WTC11 (cell line): ENCODE measurements around the gene RPN2. TPM values are rescaled to one million over a fixed set of nuclear protein-coding genes. Genes with fewer than 3 reads are reported as not detected.

ENCODE experiments used
- ATAC-seq: fragments of 200-7000 bp; cut with Tn5 transposase; 2 replicates; pipeline ENCODE4 v1.10.0; 2021; ENCODE audit warnings: mild to moderate bottlenecking, moderate library complexity
- CTCF ChIA-PET: fragments of 300-600 bp; sonication (Branson Sonifier 250); formaldehyde crosslinking; loops from one replicate; lab custom pipeline; 2021; ENCODE audit warnings: antibody characterized with exemption; lab: Charles Lee
- POLR2A ChIA-PET: fragments of 350-600 bp; sonication (Branson Sonifier 250); formaldehyde crosslinking; loops from one replicate; lab custom pipeline; 2021; ENCODE audit warnings: antibody characterized with exemption; lab: Charles Lee
- DNase-seq: peaks from one replicate; pipeline ENCODE4 v3.0.0; 2021; ENCODE audit warnings: low spot score
- H3K27ac Mint-ChIP-seq: 2 replicates; pipeline ENCODE4 v1.8.0; 2021; ENCODE audit warnings: mixed read lengths
- H3K27me3 Mint-ChIP-seq: 2 replicates; pipeline ENCODE4 v1.8.0; 2021; ENCODE audit warnings: low read depth, mild to moderate bottlenecking, moderate library complexity, mixed read lengths
- H3K36me3 Mint-ChIP-seq: 2 replicates; pipeline ENCODE4 v1.8.0; 2021; ENCODE audit warnings: mixed read lengths
- H3K4me1 Mint-ChIP-seq: 2 replicates; pipeline ENCODE4 v1.8.0; 2022; ENCODE audit warnings: mixed read lengths
- H3K4me3 Mint-ChIP-seq: 2 replicates; pipeline ENCODE4 v1.8.0; 2021; ENCODE audit warnings: mild to moderate bottlenecking, moderate library complexity, mixed read lengths
- H3K9me3 Mint-ChIP-seq: 2 replicates; pipeline ENCODE4 v1.8.0; 2021; ENCODE audit warnings: mixed read lengths
- AR ChIP-seq: fragments of 250-450 bp; sonication (Bioruptor Pico); IDR thresholded peaks from 2 replicates; pipeline ENCODE4 v1.9.0; 2021; ENCODE audit warnings: mild to moderate bottlenecking
- ATF1 ChIP-seq: sonication (generic); formaldehyde crosslinking; IDR thresholded peaks from 2 replicates; pipeline ENCODE4 v1.8.1; 2023; ENCODE audit warnings: mild to moderate bottlenecking, moderate library complexity, missing genetic modification reagents
- ATF3 ChIP-seq: sonication (generic); formaldehyde crosslinking; conservative IDR thresholded peaks from 2 replicates; pipeline ENCODE4 v1.8.1; 2022; ENCODE audit warnings: mild to moderate bottlenecking, missing genetic modification reagents
- CTCF ChIP-seq: fragments of 200-600 bp; IDR thresholded peaks from 2 replicates; pipeline ENCODE4 v1.8.0; 2022; ENCODE audit warnings: antibody characterized with exemption
- E2F4 ChIP-seq: sonication (generic); formaldehyde crosslinking; IDR thresholded peaks from 2 replicates; pipeline ENCODE4 v1.8.1; 2022; ENCODE audit warnings: low read depth, mild to moderate bottlenecking, moderate library complexity, missing genetic modification reagents, borderline replicate concordance
- ETV6 ChIP-seq: sonication (generic); formaldehyde crosslinking; IDR thresholded peaks from 2 replicates; pipeline ENCODE4 v1.8.1; 2022; ENCODE audit warnings: mild to moderate bottlenecking, missing genetic modification reagents
- GABPB1 ChIP-seq: sonication (generic); formaldehyde crosslinking; IDR thresholded peaks from 2 replicates; pipeline ENCODE4 v1.8.1; 2023; ENCODE audit warnings: mild to moderate bottlenecking, missing genetic modification reagents
- IRF2 ChIP-seq: sonication (generic); formaldehyde crosslinking; IDR thresholded peaks from 2 replicates; pipeline ENCODE4 v1.8.0; 2022; ENCODE audit warnings: low read depth, missing genetic modification reagents, borderline replicate concordance
- MLX ChIP-seq: sonication (generic); formaldehyde crosslinking; IDR thresholded peaks from 2 replicates; pipeline ENCODE4 v1.8.1; 2023; ENCODE audit warnings: mild to moderate bottlenecking, missing genetic modification reagents, moderate library complexity
- MYBL2 ChIP-seq: sonication (generic); formaldehyde crosslinking; IDR thresholded peaks from 2 replicates; pipeline ENCODE4 v1.8.1; 2023; ENCODE audit warnings: mild to moderate bottlenecking, moderate library complexity, missing genetic modification reagents
- NFE2L1 ChIP-seq: sonication (generic); formaldehyde crosslinking; IDR thresholded peaks from 2 replicates; pipeline ENCODE4 v1.8.1; 2023; ENCODE audit warnings: missing genetic modification reagents
- NR1H2 ChIP-seq: sonication (generic); formaldehyde crosslinking; IDR thresholded peaks from 2 replicates; pipeline ENCODE4 v1.9.0; 2021; ENCODE audit warnings: mild to moderate bottlenecking, moderate library complexity, missing genetic modification reagents
- NR3C1 ChIP-seq: sonication (generic); formaldehyde crosslinking; conservative IDR thresholded peaks from 2 replicates; pipeline ENCODE4 v1.8.1; 2023; ENCODE audit warnings: low read depth, mild to moderate bottlenecking, missing genetic modification reagents
- PRRX2 ChIP-seq: fragments of 250-450 bp; sonication (Bioruptor Pico); IDR thresholded peaks from 2 replicates; pipeline ENCODE4 v1.8.0; 2021; ENCODE audit warnings: mild to moderate bottlenecking
- RELA ChIP-seq: sonication (generic); formaldehyde crosslinking; IDR thresholded peaks from 2 replicates; pipeline ENCODE4 v1.8.1; 2022; ENCODE audit warnings: missing genetic modification reagents, mild to moderate bottlenecking, borderline replicate concordance
- STAT6 ChIP-seq: sonication (generic); formaldehyde crosslinking; conservative IDR thresholded peaks from 2 replicates; pipeline ENCODE4 v1.8.1; 2023; ENCODE audit warnings: mild to moderate bottlenecking, low read depth, missing genetic modification reagents, moderate library complexity
- ZNF121 ChIP-seq: sonication (generic); formaldehyde crosslinking; IDR thresholded peaks from 2 replicates; pipeline ENCODE4 v1.8.0; 2023; ENCODE audit warnings: missing genetic modification reagents
- ZNF425 ChIP-seq: fragments of 250-450 bp; sonication (Bioruptor Pico); conservative IDR thresholded peaks from 2 replicates; pipeline ENCODE4 v1.9.0; 2021; ENCODE audit warnings: mild to moderate bottlenecking
- ZNF512 ChIP-seq: sonication (generic); formaldehyde crosslinking; IDR thresholded peaks from 2 replicates; pipeline ENCODE4 v1.8.1; 2022; ENCODE audit warnings: missing genetic modification reagents, borderline replicate concordance
- total RNA-seq: library from RNA; stranded (reverse); gene quantifications from 3 replicates; pipeline ENCODE4 v1.2.3, GENCODE V29; 2021

Gene RPN2
- total RNA-seq, 1 experiment from 2014 or later: 205 TPM

GRCh38 chr20:37205130-37205529 lies 26.0 kb downstream of the RPN2 start (continued):
- TF ChIP-seq E2F4 (no peak), MYBL2 (CRISPR knock-in tag) (no peak)

GRCh38 chr20:37205794-37206193 lies 26.7 kb downstream of the RPN2 start:
- Mint-ChIP-seq H3K27me3 (no peaks in the 10 kb centered on the region), H3K27ac (no peak overlapping the region), H3K36me3 (peaks cover 69% of the 10 kb centered on the region)
- ChIA-PET POLR2A (no interaction called here), CTCF (interaction anchor here (1.7 to 1.9 kb wide), 2 partner anchors 10 to 14 kb away, joined by 4 to 9 read pairs; no protein-coding TSS in a partner anchor)
- no peak for DNase-seq
- no peak for ATAC-seq
- TF ChIP-seq ZNF425 (CRISPR knock-in tag) (no peak), ZNF512 (CRISPR knock-in tag) (no peak), ZNF121 (CRISPR knock-in tag) (no peak), ATF3 (CRISPR knock-in tag) (no peak), ETV6 (CRISPR knock-in tag) (no peak)
- TF ChIP-seq, all 79 proteins: peak for 0
- H3K9me3 Mint-ChIP-seq: no peaks in the 10 kb centered on the region
- H3K4me1 Mint-ChIP-seq: no peaks in the 10 kb centered on the region
- no peak overlapping the region for H3K4me3 Mint-ChIP-seq

- DNase-seq: no peak
- H3K27me3 Mint-ChIP-seq: no peaks in the 10 kb centered on the region
- ChIA-PET POLR2A (no interaction called here), CTCF (interaction anchor here (1.9 kb wide), 1 partner anchor 15 kb away, joined by 4 read pairs; no protein-coding TSS in a partner anchor)
- H3K9me3 Mint-ChIP-seq: no peaks in the 10 kb centered on the region
- peaks cover 61% of the 10 kb centered on the region for H3K36me3 Mint-ChIP-seq
- no peak overlapping the region for H3K4me3 Mint-ChIP-seq
- no peak overlapping the region for H3K27ac Mint-ChIP-seq
- ATAC-seq: no peak
- no peaks in the 10 kb centered on the region for H3K4me1 Mint-ChIP-seq
- TF ChIP-seq NR3C1 (CRISPR knock-in tag) (no peak), STAT6 (CRISPR knock-in tag) (no peak), IRF2 (CRISPR knock-in tag) (no peak), RELA (CRISPR knock-in tag) (no peak), NFE2L1 (no peak), AR (no peak), MLX (no peak), PRRX2 (CRISPR knock-in tag) (no peak), ETV6 (CRISPR knock-in tag) (no peak), ATF1 (CRISPR knock-in tag) (no peak), NR1H2 (CRISPR knock-in tag) (no peak), CTCF (no peak), GABPB1 (CRISPR knock-in tag) (no peak)
Measured at GRCh38 chr20:37207171-37207570, 28.0 kb downstream of the RPN2 start.
